K562 (cell line): ENCODE measurements around the gene GLRX3. TPM values are rescaled to one million over a fixed set of nuclear protein-coding genes. Genes with fewer than 3 reads are reported as not detected.
A peak's percentile ranks its signal among the peaks of the same experiment; 100 is the strongest.

Experiments used
- ATAC-seq: fragments of 200-7000 bp; cut with Tn5 transposase; 3 replicates; pipeline ENCODE4 v1.9.1; 2020; ENCODE audit warnings: moderate library complexity
- BruUV-seq: library from RNA; stranded (reverse); fragments of 400-500 nt; replicated peaks from 2 replicates; lab custom pipeline; 2021; lab: Mats Ljungman, UMichigan
- CTCF ChIA-PET: fragments of 300-600 bp; formaldehyde crosslinking; extraction: SDS; loops from one replicate; lab custom pipeline; 2021; ENCODE audit warnings: low intra/inter-chr PET ratio; lab: Yijun Ruan, JAX
- POLR2A ChIA-PET: fragments of 300-600, 350-650 bp; sonication (Branson Sonifier 250); formaldehyde crosslinking; extraction: SDS; loops from one replicate; lab custom pipeline; 2021; ENCODE audit warnings: antibody characterized with exemption, inconsistent platforms; lab: Yijun Ruan, JAX
- DNase-seq, 4 experiments: peaks; one replicate each; pipeline versions ENCODE4 v3.0.0 to v3.0.0-alpha.2; 2011 to 2018; ENCODE audit warnings: low spot score in 3 of 4, mixed read lengths in 3 of 4; ENCODE audit errors: extremely low read depth in 1 of 4
- FAIRE-seq: peaks from 2 replicates; lab custom pipeline; 2011; peaks lifted over from hg19 to GRCh38; lab: Jason Lieb, UNC
- H2AFZ ChIP-seq: 2 replicates; pipeline ENCODE4 v1.6.0; 2011; ENCODE audit warnings: low read depth, low read length, control low read depth, inconsistent platforms
- H3K27ac ChIP-seq: fragments of 200-600 bp; 3 replicates; pipeline ENCODE4 v1.8.0; 2011; ENCODE audit warnings: low read depth, mild to moderate bottlenecking, control low read depth, inconsistent platforms, low read length, moderate library complexity, mixed read lengths; ENCODE audit errors: extremely low read depth
- H3K27me3 ChIP-seq, 2 experiments: fragments of 300-600 bp in 1 of 2; 2 replicates in 1 of 2; 3 replicates in 1 of 2; pipeline versions ENCODE4 v1.6.0 to v1.8.0; 2011; ENCODE audit warnings: inconsistent platforms in 2 of 2, low read length in 2 of 2, mild to moderate bottlenecking in 1 of 2, mixed read lengths in 1 of 2, moderate library complexity in 1 of 2; ENCODE audit not compliant: control insufficient read depth in 2 of 2, insufficient read depth in 2 of 2
- H3K36me3 ChIP-seq: fragments of 300-600 bp; 3 replicates; pipeline ENCODE4 v1.8.0; 2011; ENCODE audit warnings: mild to moderate bottlenecking, low read length, inconsistent platforms; ENCODE audit not compliant: control insufficient read depth, insufficient read depth
- H3K4me1 ChIP-seq, 2 experiments: fragments of 200-600 bp in 1 of 2; replicated peaks in 1 of 2; 2 replicates in 1 of 2; 3 replicates in 1 of 2; pipeline versions ENCODE4 v1.5.1 to v1.8.0; 2011; ENCODE audit warnings: inconsistent platforms in 2 of 2, low read length in 2 of 2, mild to moderate bottlenecking in 1 of 2, mixed read lengths in 1 of 2, moderate library complexity in 1 of 2; ENCODE audit not compliant: control insufficient read depth in 2 of 2, insufficient read depth in 2 of 2
- H3K4me2 ChIP-seq: 2 replicates; pipeline ENCODE4 v1.6.1; 2011; ENCODE audit warnings: low read length, control low read depth, inconsistent platforms, mixed read lengths; ENCODE audit not compliant: insufficient read depth
- H3K4me3 ChIP-seq: fragments of 200-600 bp; sonication (generic), shearing (Covaris generic); 2 replicates; pipeline ENCODE4 v1.5.1; 2016; ENCODE audit warnings: control low read depth, inconsistent platforms
- H3K79me2 ChIP-seq: fragments of 200-600 bp; 3 replicates; pipeline ENCODE4 v1.8.0; 2011; ENCODE audit warnings: low read length, inconsistent platforms; ENCODE audit not compliant: control insufficient read depth, insufficient read depth
- H3K9ac ChIP-seq, 2 experiments: 2 replicates each; pipeline versions ENCODE4 v1.6.0 to v1.6.1; 2011; ENCODE audit warnings: low read depth in 2 of 2, low read length in 2 of 2, control low read depth in 1 of 2, inconsistent platforms in 1 of 2, mild to moderate bottlenecking in 1 of 2, mixed read lengths in 1 of 2; ENCODE audit not compliant: insufficient read depth in 1 of 2
- H3K9me1 ChIP-seq: one replicate; pipeline ENCODE4 v1.6.0; 2011; ENCODE audit warnings: inconsistent platforms, mild to moderate bottlenecking, low read length, moderate library complexity; ENCODE audit not compliant: control insufficient read depth, insufficient read depth
- H3K9me3 ChIP-seq: replicated peaks from 2 replicates; pipeline ENCODE4 v1.5.1; 2011; ENCODE audit warnings: low read depth, low read length, inconsistent platforms; ENCODE audit not compliant: control insufficient read depth, insufficient read depth
- H4K20me1 ChIP-seq: replicated peaks from 2 replicates; pipeline ENCODE4 v1.6.1; 2011; ENCODE audit warnings: low read length, inconsistent platforms, mixed read lengths; ENCODE audit not compliant: control insufficient read depth, insufficient read depth
- ATF2 ChIP-seq: sonication (generic); formaldehyde crosslinking; IDR thresholded peaks from 2 replicates; pipeline ENCODE4 v1.8.1; 2022; ENCODE audit warnings: missing genetic modification reagents
- CBX5 ChIP-seq: IDR thresholded peaks from 2 replicates; pipeline ENCODE4 v1.6.1; 2014; ENCODE audit warnings: low read depth, borderline replicate concordance
- CC2D1A ChIP-seq: fragments of 450-650 bp; IDR thresholded peaks from 2 replicates; pipeline ENCODE4 v1.6.1; 2017; ENCODE audit warnings: mild to moderate bottlenecking
- DMBX1 ChIP-seq: fragments of 250-450 bp; sonication (Bioruptor Pico); IDR thresholded peaks from 2 replicates; pipeline ENCODE4 v1.8.0; 2022; ENCODE audit warnings: inconsistent platforms, mild to moderate bottlenecking, moderate library complexity, borderline replicate concordance
- NR2C2 ChIP-seq, 2 experiments: fragments of 200-800 bp in 1 of 2; sonication (Bioruptor generic) in 1 of 2; sonication (generic) in 1 of 2; formaldehyde crosslinking in 1 of 2; IDR thresholded peaks; 2 replicates each; pipeline versions ENCODE4 v1.6.1 to v1.8.0; 2016 to 2022; ENCODE audit warnings: mild to moderate bottlenecking in 1 of 2, missing compliant biosample characterization in 1 of 2, missing genetic modification characterization in 1 of 2, missing genetic modification reagents in 1 of 2
- NRF1 ChIP-seq, 2 experiments: fragments of 450-650 bp; IDR thresholded peaks in 1 of 2; conservative IDR thresholded peaks in 1 of 2; 2 replicates each; pipeline ENCODE4 v1.6.1; 2014; ENCODE audit warnings: mild to moderate bottlenecking in 2 of 2
- SMARCE1 ChIP-seq: fragments of 450-650 bp; IDR thresholded peaks from 2 replicates; pipeline ENCODE4 v1.7.1; 2016; ENCODE audit warnings: mild to moderate bottlenecking
- U2AF2 ChIP-seq: fragments of 200-400 bp; formaldehyde crosslinking; optimal IDR thresholded peaks from 2 replicates; pipeline ENCODE3; 2017; ENCODE audit warnings: low read depth, mild to moderate bottlenecking, low read length
- ZC3H11A ChIP-seq: IDR thresholded peaks from 2 replicates; pipeline ENCODE4 v1.6.1; 2012; ENCODE audit warnings: low read depth, low read length, improper control_type of control experiment
- ZFP1 ChIP-seq: fragments of 450-650 bp; formaldehyde crosslinking; IDR thresholded peaks from 2 replicates; pipeline ENCODE4 v1.4.0; 2020; ENCODE audit warnings: mild to moderate bottlenecking, mixed read lengths
- ZKSCAN8 ChIP-seq: fragments of 200-800 bp; sonication (Bioruptor generic); IDR thresholded peaks from 2 replicates; pipeline ENCODE4 v1.6.1; 2016; ENCODE audit warnings: missing genetic modification characterization, missing compliant biosample characterization
- ZNF133 ChIP-seq: fragments of 250-450 bp; sonication (Bioruptor Pico); IDR thresholded peaks from 2 replicates; pipeline ENCODE4 v1.4.0; 2020; ENCODE audit warnings: mild to moderate bottlenecking
- ZNF384 ChIP-seq: IDR thresholded peaks from 2 replicates; pipeline ENCODE4 v1.6.1; 2012; ENCODE audit warnings: low read depth, low read length, improper control_type of control experiment
- ZNF407 ChIP-seq: fragments of 450-650 bp; IDR thresholded peaks from 2 replicates; pipeline ENCODE4 v1.6.1; 2016; ENCODE audit warnings: low read depth
- WGBS: fragments of 100-300 bp; shearing (Covaris generic); methylation state at CpG from one replicate; pipeline ENCODE4 v1.1.6; 2016; ENCODE audit warnings: low coverage, mixed read lengths; ENCODE audit not compliant: insufficient coverage; ENCODE audit errors: missing lambda C conversion rate; 5-methylcytosine and 5-hydroxymethylcytosine counted together
- in situ Hi-C: fragments of 300-500 bp; cut with MboI; formaldehyde crosslinking; loops from 4 replicates; pipeline ENCODE4 v1.15.0; 2018; ENCODE audit warnings: inconsistent platforms, mixed read lengths
- intact Hi-C: fragments of 100-400 bp; cut with micrococcal nuclease; formaldehyde crosslinking; loops from 2 replicates; pipeline ENCODE4 v1.14.2; 2022
- polyA plus RNA-seq, 8 experiments: library from polyadenylated mRNA; depleted of rRNA in 4 of 8; stranded (reverse) in 5 of 8; unstranded in 3 of 8; fragments of >200 nt; fragmentation: Nextera tagmentation in 2 of 8; fragmentation: Illumina TruSeq in 1 of 8; extraction: Ambion mirVana in 2 of 8; extraction: Trizol in 1 of 8; gene quantifications; 2 replicates each; pipeline versions ENCODE4 v1.2.1 to v1.2.3, GENCODE V29; 2011 to 2014; ENCODE audit warnings: inconsistent platforms in 1 of 8, missing spikeins in 1 of 8
- total RNA-seq, 7 experiments: library from RNA; depleted of rRNA in 6 of 7; stranded (reverse); fragments of >200 nt in 6 of 7; fragmentation: Illumina TruSeq in 2 of 7; extraction: Trizol in 2 of 7; gene quantifications; 2 replicates each; pipeline versions ENCODE4 v1.2.1 to v1.2.3, GENCODE V29; 2011 to 2021; ENCODE audit warnings: low replicate concordance in 1 of 7

The GLRX3 gene
- total and polyA plus RNA-seq, 9 of the 15 experiments (the other 6 are each of a cell fraction or from before 2014, with no cell fraction given), result 115 to 190 (median 169) TPM

- WGBS, result 0% methylated on average over 1 of the region's 1 CpG
- peaks cover 15 to 16% of the 10 kb centered on the region in 2 experiments for H3K4me1 ChIP-seq
- H3K79me2 ChIP-seq, result peaks cover 98% of the 10 kb centered on the region
- no TSS peak for BruUV-seq
- no peak overlapping the region for H3K9ac ChIP-seq
- H2AFZ ChIP-seq, result no peak overlapping the region
- peaks cover 23% of the 10 kb centered on the region for H4K20me1 ChIP-seq
- intact Hi-C loops, result no loop called here
- H3K9me3 ChIP-seq, result no peaks in the 10 kb centered on the region
- peaks cover 60% of the 10 kb centered on the region for H3K36me3 ChIP-seq
- CTCF ChIA-PET, result no interaction called here
- in situ Hi-C loops, result no loop called here
- DNase-seq (peak in 3 of 4 experiments; percentile 20 to 54 (median 28)), ATAC-seq (peak; percentile 34), FAIRE-seq (peak; percentile 74)
- peak overlapping the region; percentile 46; the same call in 1 of the 2 replicates for H3K4me2 ChIP-seq
- H3K9me1 ChIP-seq, result peaks cover 6% of the 10 kb centered on the region
- POLR2A ChIA-PET, result interaction anchor here (0.5 to 1.7 kb wide), 3 partner anchors 9 to 15 kb away, joined by 3 to 5 read pairs (median 3); no protein-coding TSS in a partner anchor
- H3K4me3 ChIP-seq, result no peak overlapping the region
- peak overlapping the region; percentile 39; the same call in 2 of the 3 replicates for H3K27ac ChIP-seq
- no peaks in the 10 kb centered on the region for H3K27me3 ChIP-seq
- TF ChIP-seq ZFP1 (no peak), ZNF407 (no peak), U2AF2 (no peak), ZNF133 (CRISPR knock-in tag) (no peak), DMBX1 (CRISPR knock-in tag) (no peak), ZNF384 (no peak), CC2D1A (no peak), NR2C2 (CRISPR knock-in tag; IDR thresholded peaks at IDR 0.05) (no peak), NR2C2 (tag; IDR thresholded peaks at IDR 0.05) (no peak), SMARCE1 (no peak), NRF1 (conservative IDR thresholded peaks at IDR 0.05 in 1 of 2, IDR thresholded peaks at IDR 0.05 in 1 of 2) (no peak), ZC3H11A (no peak), ZKSCAN8 (CRISPR knock-in tag) (no peak), ATF2 (CRISPR knock-in tag) (no peak), CBX5 (no peak)
Measured at GRCh38 chr10:130141460-130141859, 5.3 kb downstream of the GLRX3 start.
